ENCODE results near the gene PLLP. TPM values are rescaled to one million over a fixed set of nuclear protein-coding genes. Genes with fewer than 3 reads are reported as not detected.

PLLP gene
- total and polyA plus RNA-seq, 10 of the 15 experiments (the other 5 are each of a cell fraction or from before 2014, with no cell fraction given) = 0.21 to 5.8 (median 0.67) TPM

DNA sequence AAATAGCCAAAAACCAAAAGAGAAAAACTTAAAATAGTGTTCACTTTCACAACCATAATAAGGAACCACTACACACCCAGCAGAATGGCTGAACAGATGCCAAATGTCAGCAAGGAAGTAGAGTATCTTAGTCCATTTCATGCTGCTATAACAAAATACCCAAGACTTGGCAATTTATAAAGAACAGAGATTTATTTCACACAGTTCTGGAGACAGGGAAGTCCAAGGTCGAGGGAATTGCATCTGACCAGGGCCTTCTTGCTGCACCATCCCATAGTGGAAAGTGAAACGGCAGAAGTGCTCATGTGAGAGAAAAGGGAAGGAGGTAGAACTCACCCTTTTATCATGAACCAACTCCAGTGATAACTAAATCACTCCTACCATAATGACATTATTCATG, 40.3 kb upstream of the PLLP start:
- DNase-seq (ENCODE audit: low read depth, low spot score) = no peak
- H3K27me3 ChIP-seq (replicated peaks in 1 of 2; ENCODE audit: control insufficient read depth in 2 of 2, insufficient read depth in 2 of 2, low read length in 1 of 2) = no peaks in the 10 kb centered on the region
- intact Hi-C loops (cut with micrococcal nuclease; ENCODE audit: unreplicated experiment) = no loop called here

More for the DNA sequence above, 40.3 kb upstream of the PLLP start:
- H4K20me1 ChIP-seq (ENCODE audit: control insufficient read depth, insufficient read depth) = no peaks in the 10 kb centered on the region
- H3K36me3 ChIP-seq (ENCODE audit: control insufficient read depth in 2 of 2, insufficient read depth in 2 of 2, low read length in 1 of 2) = no peaks in the 10 kb centered on the region
- no peak overlapping the region for H3K9ac ChIP-seq (ENCODE audit: control insufficient read depth, insufficient read depth, low read length)
- no peaks in the 10 kb centered on the region; the same call in 1 of the 3 replicates for H3K9me3 ChIP-seq (replicated peaks; ENCODE audit: control insufficient read depth, insufficient read depth, low read length)
- H3K4me2 ChIP-seq (ENCODE audit: control insufficient read depth, insufficient read depth) = no peak overlapping the region
- peak; percentile 79 for ATAC-seq
- BruUV-seq (replicated peaks) = no TSS peak
- H3K4me1 ChIP-seq (ENCODE audit: control insufficient read depth, insufficient read depth, low read length) = peaks cover 4% of the 10 kb centered on the region; the same call in 1 of the 2 replicates
- no peaks in the 10 kb centered on the region for H3K79me2 ChIP-seq (ENCODE audit: control insufficient read depth, insufficient read depth, low read length)
- H3K4me3 ChIP-seq = no peak overlapping the region
- POLR2A ChIA-PET = no interaction called here
- SMC1A ChIA-PET (ENCODE audit: uncharacterized antibody, unreplicated experiment) = no interaction called here
- H3K27ac ChIP-seq (ENCODE audit: control insufficient read depth, insufficient read depth) = no peak overlapping the region
- TF ChIP-seq, protein P1, sequence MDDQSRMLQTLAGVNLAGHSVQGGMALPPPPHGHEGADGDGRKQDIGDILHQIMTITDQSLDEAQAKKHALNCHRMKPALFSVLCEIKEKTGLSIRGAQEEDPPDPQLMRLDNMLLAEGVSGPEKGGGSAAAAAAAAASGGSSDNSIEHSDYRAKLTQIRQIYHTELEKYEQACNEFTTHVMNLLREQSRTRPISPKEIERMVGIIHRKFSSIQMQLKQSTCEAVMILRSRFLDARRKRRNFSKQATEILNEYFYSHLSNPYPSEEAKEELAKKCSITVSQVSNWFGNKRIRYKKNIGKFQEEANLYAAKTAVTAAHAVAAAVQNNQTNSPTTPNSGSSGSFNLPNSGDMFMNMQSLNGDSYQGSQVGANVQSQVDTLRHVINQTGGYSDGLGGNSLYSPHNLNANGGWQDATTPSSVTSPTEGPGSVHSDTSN (IDR thresholded peaks at IDR 0.05; ENCODE audit: insufficient replicate concordance, low read depth, low read length) = no peak
- TF ChIP-seq NR2C2 (IDR thresholded peaks at IDR 0.05; ENCODE audit: borderline replicate concordance, control insufficient read depth, insufficient read length, low read depth) (no peak), GABPA (IDR thresholded peaks at IDR 0.05; ENCODE audit: low read depth) (no peak), CHD1 (IDR thresholded peaks at IDR 0.05; ENCODE audit: low read depth, low read length) (no peak), ATF7 (IDR thresholded peaks at IDR 0.05; ENCODE audit: low read depth) (no peak), IRF4 (IDR thresholded peaks at IDR 0.05; ENCODE audit: low read depth, low read length) (no peak), SMAD1 (IDR thresholded peaks at IDR 0.05; ENCODE audit: low read depth, partially characterized antibody) (no peak)
- TF ChIP-seq, protein P2, sequence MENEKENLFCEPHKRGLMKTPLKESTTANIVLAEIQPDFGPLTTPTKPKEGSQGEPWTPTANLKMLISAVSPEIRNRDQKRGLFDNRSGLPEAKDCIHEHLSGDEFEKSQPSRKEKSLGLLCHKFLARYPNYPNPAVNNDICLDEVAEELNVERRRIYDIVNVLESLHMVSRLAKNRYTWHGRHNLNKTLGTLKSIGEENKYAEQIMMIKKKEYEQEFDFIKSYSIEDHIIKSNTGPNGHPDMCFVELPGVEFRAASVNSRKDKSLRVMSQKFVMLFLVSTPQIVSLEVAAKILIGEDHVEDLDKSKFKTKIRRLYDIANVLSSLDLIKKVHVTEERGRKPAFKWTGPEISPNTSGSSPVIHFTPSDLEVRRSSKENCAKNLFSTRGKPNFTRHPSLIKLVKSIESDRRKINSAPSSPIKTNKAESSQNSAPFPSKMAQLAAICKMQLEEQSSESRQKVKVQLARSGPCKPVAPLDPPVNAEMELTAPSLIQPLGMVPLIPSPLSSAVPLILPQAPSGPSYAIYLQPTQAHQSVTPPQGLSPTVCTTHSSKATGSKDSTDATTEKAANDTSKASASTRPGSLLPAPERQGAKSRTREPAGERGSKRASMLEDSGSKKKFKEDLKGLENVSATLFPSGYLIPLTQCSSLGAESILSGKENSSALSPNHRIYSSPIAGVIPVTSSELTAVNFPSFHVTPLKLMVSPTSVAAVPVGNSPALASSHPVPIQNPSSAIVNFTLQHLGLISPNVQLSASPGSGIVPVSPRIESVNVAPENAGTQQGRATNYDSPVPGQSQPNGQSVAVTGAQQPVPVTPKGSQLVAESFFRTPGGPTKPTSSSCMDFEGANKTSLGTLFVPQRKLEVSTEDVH (IDR thresholded peaks at IDR 0.05; ENCODE audit: low read depth, partially characterized antibody) = no peak
- TF ChIP-seq, protein P3, sequence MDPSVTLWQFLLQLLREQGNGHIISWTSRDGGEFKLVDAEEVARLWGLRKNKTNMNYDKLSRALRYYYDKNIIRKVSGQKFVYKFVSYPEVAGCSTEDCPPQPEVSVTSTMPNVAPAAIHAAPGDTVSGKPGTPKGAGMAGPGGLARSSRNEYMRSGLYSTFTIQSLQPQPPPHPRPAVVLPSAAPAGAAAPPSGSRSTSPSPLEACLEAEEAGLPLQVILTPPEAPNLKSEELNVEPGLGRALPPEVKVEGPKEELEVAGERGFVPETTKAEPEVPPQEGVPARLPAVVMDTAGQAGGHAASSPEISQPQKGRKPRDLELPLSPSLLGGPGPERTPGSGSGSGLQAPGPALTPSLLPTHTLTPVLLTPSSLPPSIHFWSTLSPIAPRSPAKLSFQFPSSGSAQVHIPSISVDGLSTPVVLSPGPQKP (IDR thresholded peaks at IDR 0.05; ENCODE audit: low read depth, low read length) = no peak
- 8% methylated on average over 2 of the region's 2 CpGs for WGBS (ENCODE audit: insufficient coverage, insufficient replicate concordance, low lambda C conversion rate, missing lambda C conversion rate)
- CTCF ChIA-PET = no interaction called here
- in situ Hi-C loops (cut with MboI) = no loop called here
- RAD21 ChIA-PET (ENCODE audit: unreplicated experiment) = no interaction called here
- FAIRE-seq = no peak
- H2AFZ ChIP-seq (ENCODE audit: control insufficient read depth, low read depth, low read length) = peak overlapping the region; percentile 1; the same call in 1 of the 2 replicates
